Adipocyte (in vitro differentiated cells): ENCODE results near the gene KIRREL3.
A peak's percentile ranks its signal among the peaks of the same experiment; 100 is the strongest.

ENCODE experiments used
- DNase-seq: peaks from one replicate; pipeline ENCODE4 v3.0.0-alpha.2; 2015; ENCODE audit warnings: low read depth
- H3K27me3 ChIP-seq: replicated peaks from 2 replicates; pipeline ENCODE4 v1.7.0; 2013; ENCODE audit warnings: mild to moderate bottlenecking, low read length, moderate library complexity; ENCODE audit not compliant: control insufficient read depth, insufficient read depth
- H3K36me3 ChIP-seq: 2 replicates; pipeline ENCODE4 v1.7.0; 2013; ENCODE audit warnings: low read length, mild to moderate bottlenecking, moderate library complexity; ENCODE audit not compliant: control insufficient read depth, insufficient read depth, severe bottlenecking
- H3K4me1 ChIP-seq: 2 replicates; pipeline ENCODE4 v1.7.0; 2013; ENCODE audit warnings: mild to moderate bottlenecking, low read length, moderate library complexity; ENCODE audit not compliant: control insufficient read depth, insufficient read depth
- H3K4me3 ChIP-seq: 2 replicates; pipeline ENCODE4 v1.7.0; 2013; ENCODE audit warnings: mild to moderate bottlenecking, low read length, moderate library complexity
- H3K9ac ChIP-seq: 2 replicates; pipeline ENCODE4 v1.7.0; 2013; ENCODE audit warnings: mild to moderate bottlenecking, low read length, moderate library complexity
- H3K9me3 ChIP-seq: 2 replicates; pipeline ENCODE4 v1.7.0; 2013; ENCODE audit warnings: mild to moderate bottlenecking, low read length, moderate library complexity; ENCODE audit not compliant: control insufficient read depth

Gene KIRREL3

DNA sequence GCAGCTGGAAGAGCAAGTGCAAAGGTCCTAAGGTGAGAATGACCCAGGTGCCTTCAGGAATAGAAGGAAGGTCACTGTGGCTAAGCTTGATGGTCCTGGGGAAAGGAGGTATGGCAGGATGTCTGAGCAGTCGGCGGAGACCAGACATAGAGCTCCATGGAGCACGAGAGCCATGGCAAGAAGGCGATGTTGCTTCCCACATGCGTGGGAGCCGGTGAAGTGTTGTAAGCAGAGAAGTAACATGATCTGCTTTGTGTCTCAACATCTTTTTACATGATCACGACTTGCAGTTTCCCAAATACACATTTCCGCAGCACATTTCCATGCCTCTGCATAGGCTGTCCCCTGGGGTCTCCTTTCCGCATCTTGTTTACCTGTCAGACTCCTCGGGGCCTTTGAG lies 231.9 kb downstream of the KIRREL3 start:
- H3K36me3 ChIP-seq, result no peaks in the 10 kb centered on the region
- H3K4me3 ChIP-seq, result no peak overlapping the region
- H3K9ac ChIP-seq, result no peak overlapping the region
- H3K27me3 ChIP-seq, result peaks cover 8% of the 10 kb centered on the region
- no peak for DNase-seq
- no peaks in the 10 kb centered on the region for H3K4me1 ChIP-seq
- H3K9me3 ChIP-seq, result no peaks in the 10 kb centered on the region

DNA sequence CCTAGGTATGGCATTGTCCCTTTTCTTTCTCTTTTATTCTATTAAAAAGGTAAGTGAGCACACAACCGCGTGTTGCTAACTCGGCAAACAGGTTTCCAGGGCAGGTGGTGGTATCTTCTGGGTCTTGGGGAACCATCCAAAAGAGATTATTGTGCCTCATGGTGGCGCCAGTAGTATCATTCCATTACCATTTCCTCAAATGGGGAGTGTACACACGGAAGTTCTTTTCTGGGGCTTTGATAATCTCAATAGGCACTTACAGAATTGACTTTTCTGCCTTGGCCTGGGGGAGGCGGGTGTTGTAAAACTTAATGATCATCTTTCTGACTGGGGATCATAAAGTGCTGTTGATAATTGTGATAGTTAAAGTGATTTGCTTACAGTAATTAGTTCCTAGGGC lies 234.1 kb downstream of the KIRREL3 start:
- no peaks in the 10 kb centered on the region for H3K4me1 ChIP-seq
- H3K36me3 ChIP-seq, result no peaks in the 10 kb centered on the region
- DNase-seq, result no peak
- no peak overlapping the region for H3K4me3 ChIP-seq
- peaks cover 3% of the 10 kb centered on the region for H3K27me3 ChIP-seq
- peaks cover 2% of the 10 kb centered on the region for H3K9me3 ChIP-seq
- H3K9ac ChIP-seq, result no peak overlapping the region

DNA sequence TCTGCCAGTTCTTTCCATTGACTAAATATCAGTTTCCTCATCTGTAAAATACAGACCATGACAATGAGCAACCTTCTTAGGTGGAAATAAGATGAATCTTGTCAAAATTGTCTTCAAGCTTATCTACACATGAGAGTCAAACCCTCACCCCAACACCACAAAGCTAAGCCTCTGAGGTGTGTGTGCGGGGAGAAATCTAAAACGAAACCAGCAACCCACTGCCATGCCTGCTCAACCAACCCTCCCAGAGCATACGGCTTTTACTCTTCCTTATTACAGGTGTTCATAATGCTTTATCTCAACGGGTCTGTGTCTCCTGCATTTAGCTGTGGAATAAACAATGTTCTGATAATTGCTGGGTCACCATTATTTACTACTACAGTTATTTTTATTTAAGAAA lies 235.4 kb downstream of the KIRREL3 start:
- no peak for DNase-seq
- H3K36me3 ChIP-seq, result no peaks in the 10 kb centered on the region

GRCh38 chr11:126764231-126764630 lies 236.3 kb downstream of the KIRREL3 start:
- peaks cover 3% of the 10 kb centered on the region for H3K27me3 ChIP-seq
- no peak overlapping the region for H3K9ac ChIP-seq
- H3K36me3 ChIP-seq, result no peaks in the 10 kb centered on the region
- peaks cover 14% of the 10 kb centered on the region for H3K9me3 ChIP-seq
- H3K4me3 ChIP-seq, result no peak overlapping the region
- DNase-seq, result no peak
- no peaks in the 10 kb centered on the region for H3K4me1 ChIP-seq

More for the DNA sequence above, 235.4 kb downstream of the KIRREL3 start:
- H3K9me3 ChIP-seq, result peaks cover 11% of the 10 kb centered on the region
- H3K27me3 ChIP-seq, result peaks cover 3% of the 10 kb centered on the region
- H3K4me1 ChIP-seq, result no peaks in the 10 kb centered on the region
- H3K9ac ChIP-seq, result no peak overlapping the region
- H3K4me3 ChIP-seq, result no peak overlapping the region

DNA sequence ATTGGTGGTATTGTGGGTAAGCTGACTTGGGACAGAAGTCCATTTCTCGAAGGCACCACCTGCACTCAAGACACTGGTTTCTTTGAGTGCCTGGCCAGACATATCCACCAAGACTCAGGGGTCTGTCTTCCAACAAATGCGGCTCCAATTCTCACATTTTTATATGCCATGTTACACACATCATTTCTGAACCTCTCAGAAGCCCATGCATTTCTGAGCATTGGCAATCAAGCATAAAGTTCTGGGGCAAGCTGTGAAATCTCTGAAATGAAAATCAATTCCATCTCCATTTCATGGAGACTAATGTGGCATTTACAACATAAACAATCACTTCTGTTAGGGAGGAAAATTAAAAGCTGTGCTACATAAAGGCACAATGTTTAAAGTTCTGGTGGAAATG lies 243.7 kb downstream of the KIRREL3 start:
- no peaks in the 10 kb centered on the region for H3K4me1 ChIP-seq
- H3K36me3 ChIP-seq, result no peaks in the 10 kb centered on the region

DNA sequence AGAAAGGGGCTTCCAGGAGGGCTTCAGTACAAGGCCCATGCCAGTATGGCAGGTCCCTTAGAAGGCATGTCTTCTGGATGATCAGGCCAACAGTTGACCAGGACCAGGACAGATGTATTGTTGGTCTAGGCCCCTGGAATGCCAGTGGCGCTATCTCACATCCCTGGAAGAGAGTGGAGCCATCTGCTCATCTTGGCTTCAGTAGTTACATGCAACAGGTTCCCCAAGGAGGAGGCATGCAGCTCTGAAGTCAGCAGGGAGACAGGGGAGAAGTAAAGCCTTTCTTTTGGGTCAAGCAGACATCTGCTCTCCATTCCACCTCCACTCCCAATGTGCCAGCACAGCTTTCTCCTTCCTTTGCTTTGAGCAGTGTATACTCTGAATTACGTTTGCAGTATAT lies 244.1 kb downstream of the KIRREL3 start:
- DNase-seq, result peak; percentile 10
- H3K9ac ChIP-seq, result no peak overlapping the region
- H3K4me3 ChIP-seq, result no peak overlapping the region
- H3K36me3 ChIP-seq, result no peaks in the 10 kb centered on the region
- no peaks in the 10 kb centered on the region for H3K4me1 ChIP-seq
- H3K9me3 ChIP-seq, result peaks cover 16% of the 10 kb centered on the region
- H3K27me3 ChIP-seq, result no peaks in the 10 kb centered on the region

More for the DNA sequence above, 243.7 kb downstream of the KIRREL3 start:
- H3K27me3 ChIP-seq, result no peaks in the 10 kb centered on the region
- peak; percentile 44 for DNase-seq
- no peak overlapping the region for H3K4me3 ChIP-seq
- H3K9ac ChIP-seq, result no peak overlapping the region
- peaks cover 14% of the 10 kb centered on the region for H3K9me3 ChIP-seq

DNA sequence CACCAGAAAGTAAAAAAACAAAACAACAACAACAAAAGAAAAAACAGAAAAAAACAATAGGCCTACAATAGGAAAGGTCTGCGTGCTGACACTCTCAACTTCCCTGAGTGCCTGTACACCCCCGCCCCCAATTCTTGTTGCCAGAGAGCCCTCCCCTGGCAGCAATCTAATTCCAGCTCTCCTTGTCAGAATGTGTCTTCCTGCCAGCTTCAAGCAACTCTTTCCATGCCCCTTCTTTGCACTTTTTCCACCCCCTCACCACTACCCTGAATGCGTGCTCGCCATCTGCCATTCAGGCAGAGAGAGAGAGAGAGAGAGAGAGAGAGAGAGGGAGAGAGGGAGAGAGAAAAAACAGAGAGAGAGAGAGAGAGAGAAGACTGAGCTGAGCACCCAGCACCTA lies 245.0 kb downstream of the KIRREL3 start:
- Histone ChIP-seq H3K4me1 (no peaks in the 10 kb centered on the region), H3K4me3 (no peak overlapping the region), H3K9me3 (peaks cover 10% of the 10 kb centered on the region), H3K27me3 (no peaks in the 10 kb centered on the region), H3K9ac (no peak overlapping the region), H3K36me3 (no peaks in the 10 kb centered on the region)
- DNase-seq, result no peak

DNA sequence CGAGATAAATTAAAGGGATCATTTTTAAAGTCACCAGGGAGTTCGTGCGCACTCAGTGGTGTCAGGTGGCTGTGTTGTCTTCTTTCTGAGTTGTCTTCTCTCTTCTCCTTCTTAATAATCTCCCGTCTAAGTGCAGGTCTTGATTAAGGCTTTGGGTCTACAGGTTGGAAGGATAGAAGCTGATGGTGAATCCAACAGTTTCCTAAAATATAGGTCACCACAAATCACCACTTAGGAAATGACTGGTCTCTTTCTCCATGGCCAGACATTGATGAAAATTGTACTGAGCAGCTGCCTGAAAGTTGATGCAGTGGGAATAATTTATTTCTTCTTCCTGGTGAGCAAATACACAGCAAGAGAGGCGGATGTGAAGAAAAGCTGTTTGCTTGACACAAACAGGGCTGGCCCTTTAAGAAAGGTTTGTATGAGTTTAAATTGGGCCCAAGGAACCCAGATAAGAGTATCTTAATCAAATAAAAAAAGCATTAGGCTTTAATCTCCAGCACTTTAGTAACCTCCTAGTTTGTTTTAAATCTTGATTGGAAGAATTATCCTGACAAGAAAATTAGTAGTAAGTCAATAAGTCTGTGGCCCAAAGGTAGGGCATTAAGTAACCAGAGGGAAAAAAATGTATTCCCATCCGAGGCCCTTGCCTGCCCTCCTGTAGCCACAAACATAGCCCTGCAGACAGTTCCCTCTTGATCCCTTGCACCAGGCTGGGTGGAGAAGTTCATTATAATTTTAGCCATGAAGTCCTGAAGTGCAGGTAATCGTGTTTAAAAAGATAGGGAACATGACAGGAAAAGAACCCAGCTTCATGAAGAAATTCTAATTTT lies 245.8 kb downstream of the KIRREL3 start:
- no peak for DNase-seq
- H3K9ac ChIP-seq, result no peak overlapping the region
- no peaks in the 10 kb centered on the region for H3K4me1 ChIP-seq
- no peaks in the 10 kb centered on the region for H3K27me3 ChIP-seq
- H3K36me3 ChIP-seq, result no peaks in the 10 kb centered on the region
- peaks cover 4% of the 10 kb centered on the region for H3K9me3 ChIP-seq
- no peak overlapping the region for H3K4me3 ChIP-seq

DNA sequence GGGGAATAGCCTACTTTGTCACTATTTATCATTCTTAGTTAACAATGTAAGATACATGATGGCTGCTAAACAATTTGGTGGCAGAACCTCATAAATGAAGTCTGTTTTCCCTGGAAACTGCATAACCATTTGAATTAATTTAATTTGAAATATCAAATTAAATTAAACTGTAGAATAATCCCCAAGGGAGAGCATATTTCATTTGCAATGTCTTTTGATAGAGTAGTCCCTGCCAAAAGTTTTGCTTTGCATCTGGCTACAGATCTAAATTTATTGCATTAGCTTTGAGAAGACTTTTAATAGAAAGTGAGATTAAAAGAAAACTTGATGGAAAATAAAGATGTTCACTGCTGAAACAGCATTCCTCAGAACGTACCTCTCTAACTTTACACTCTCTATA lies 246.6 kb downstream of the KIRREL3 start:
- Histone ChIP-seq H3K27me3 (no peaks in the 10 kb centered on the region), H3K4me1 (no peaks in the 10 kb centered on the region), H3K4me3 (no peak overlapping the region), H3K9me3 (peaks cover 4% of the 10 kb centered on the region), H3K36me3 (no peaks in the 10 kb centered on the region), H3K9ac (no peak overlapping the region)
- no peak for DNase-seq

GRCh38 chr11:126751242-126751641 lies 249.3 kb downstream of the KIRREL3 start:
- no peak overlapping the region for H3K9ac ChIP-seq
- no peak overlapping the region for H3K4me3 ChIP-seq
- DNase-seq, result peak; percentile 70
- H3K9me3 ChIP-seq, result peaks cover 4% of the 10 kb centered on the region
- H3K4me1 ChIP-seq, result no peaks in the 10 kb centered on the region
- no peaks in the 10 kb centered on the region for H3K36me3 ChIP-seq
- H3K27me3 ChIP-seq, result no peaks in the 10 kb centered on the region

- Histone ChIP-seq H3K4me3 (no peak overlapping the region), H3K9ac (no peak overlapping the region), H3K4me1 (no peaks in the 10 kb centered on the region), H3K9me3 (peaks cover 4% of the 10 kb centered on the region), H3K36me3 (no peaks in the 10 kb centered on the region), H3K27me3 (no peaks in the 10 kb centered on the region)
- DNase-seq, result no peak
These were observed 251.8 kb downstream of the KIRREL3 start for GRCh38 chr11:126748793-126749192.
